ENCODE measurements around the gene OR2V2. TPM values are rescaled to one million over a fixed set of nuclear protein-coding genes. Genes with fewer than 3 reads are reported as not detected.
"Not testable (repeated sequence)": the region's sequence is repeated elsewhere in the genome, so short reads cannot be mapped to it uniquely, and the experiment has no call there.

The OR2V2 gene
- total RNA-seq, 1 donor from 2014 or later: not detected

- DNase-seq (ENCODE audit: missing footprints): no peak
- intact Hi-C loops (cut with DNase I): no loop called here
- ATAC-seq: no peak
Measured at GRCh38 chr5:181163487-181164075, 16.2 kb downstream of the OR2V2 start.

GRCh38 chr5:181164076-181164952 lies 16.9 kb downstream of the OR2V2 start:
- intact Hi-C loops (cut with DNase I): no loop called here
- ATAC-seq (no peak), DNase-seq (ENCODE audit: missing footprints) (no peak)

GRCh38 chr5:181166812-181167733 lies 19.7 kb downstream of the OR2V2 start:
- intact Hi-C loops (cut with DNase I): no loop called here
- DNase-seq (ENCODE audit: missing footprints): no peak
- no peak for ATAC-seq

- ATAC-seq: no peak
- intact Hi-C loops (cut with DNase I): no loop called here
- no peak for DNase-seq (ENCODE audit: missing footprints)
Measured at GRCh38 chr5:181167814-181168488, 20.6 kb downstream of the OR2V2 start.

GRCh38 chr5:181168595-181169118 lies 21.3 kb downstream of the OR2V2 start:
- no peak for ATAC-seq
- no peak for DNase-seq (ENCODE audit: missing footprints)
- intact Hi-C loops (cut with DNase I): no loop called here

- ATAC-seq; intact Hi-C loops (cut with DNase I); DNase-seq (ENCODE audit: missing footprints): not testable (repeated sequence)
Measured at GRCh38 chr5:181169459-181170236, 22.3 kb downstream of the OR2V2 start.

GRCh38 chr5:181170237-181170825 lies 22.9 kb downstream of the OR2V2 start:
- ATAC-seq: no peak
- intact Hi-C loops (cut with DNase I): no loop called here
- DNase-seq (ENCODE audit: missing footprints): no peak

- no peak for DNase-seq (ENCODE audit: missing footprints)
- intact Hi-C loops (cut with DNase I): no loop called here
- ATAC-seq: no peak
Measured at GRCh38 chr5:181170996-181171395, 23.6 kb downstream of the OR2V2 start.

- DNase-seq (ENCODE audit: missing footprints) (no peak), ATAC-seq (no peak)
- intact Hi-C loops (cut with DNase I): no loop called here
Measured at GRCh38 chr5:181171782-181172181, 24.4 kb downstream of the OR2V2 start.

GRCh38 chr5:181173027-181173419 lies 25.6 kb downstream of the OR2V2 start:
- no peak for ATAC-seq
- intact Hi-C loops (cut with DNase I): no loop called here
- no peak for DNase-seq (ENCODE audit: missing footprints)

GRCh38 chr5:181173420-181174342 lies 26.3 kb downstream of the OR2V2 start:
- intact Hi-C loops (cut with DNase I): no loop called here
- ATAC-seq: no peak
- no peak for DNase-seq (ENCODE audit: missing footprints)

GRCh38 chr5:181176254-181176952 lies 29.0 kb downstream of the OR2V2 start:
- DNase-seq (ENCODE audit: missing footprints): no peak
- intact Hi-C loops (cut with DNase I): no loop called here
- ATAC-seq: no peak

- intact Hi-C loops (cut with DNase I); DNase-seq (ENCODE audit: missing footprints); ATAC-seq: not testable (repeated sequence)
Measured at GRCh38 chr5:181177559-181177958, 30.2 kb downstream of the OR2V2 start.

GRCh38 chr5:181181650-181182565 lies 34.5 kb downstream of the OR2V2 start:
- intact Hi-C loops (cut with DNase I): no loop called here
- DNase-seq (ENCODE audit: missing footprints) (no peak), ATAC-seq (peak; percentile 83)

GRCh38 chr5:181182651-181183050 lies 35.3 kb downstream of the OR2V2 start:
- no peak for ATAC-seq
- no peak for DNase-seq (ENCODE audit: missing footprints)
- intact Hi-C loops (cut with DNase I): no loop called here
